Uterus (tissue), 4 donors: ENCODE results near the gene ACKR3. TPM values are rescaled to one million over a fixed set of nuclear protein-coding genes. Genes with fewer than 3 reads are reported as not detected.

ENCODE experiments used
- DNase-seq, 2 donors: peaks; one replicate each; pipeline ENCODE4 v3.0.0-alpha.2; 2019 to 2020
- H3K27ac ChIP-seq, 2 donors: fragments of 200-600 bp; sonication (generic); 1 replicate in 1 of 2; 2 replicates in 1 of 2; pipeline ENCODE4 v1.5.1; 2016 to 2018
- H3K27me3 ChIP-seq, 2 donors: fragments of 200-600 bp; sonication (generic); one replicate each; pipeline ENCODE4 v1.5.1; 2018 to 2019; ENCODE audit warnings: control low read depth in 1 of 2
- H3K36me3 ChIP-seq, 2 donors: fragments of 200-600 bp; sonication (generic); one replicate each; pipeline ENCODE4 v1.5.1; 2019; ENCODE audit warnings: control low read depth in 1 of 2
- H3K4me1 ChIP-seq, 2 donors: fragments of 200-600 bp; sonication (generic); one replicate each; pipeline ENCODE4 v1.5.1; 2018 to 2019; ENCODE audit warnings: control low read depth in 1 of 2
- H3K4me3 ChIP-seq, 2 donors: fragments of 200-600 bp; sonication (generic); 1 replicate in 1 of 2; 2 replicates in 1 of 2; pipeline ENCODE4 v1.5.1; 2018 to 2019; ENCODE audit warnings: mild to moderate bottlenecking in 1 of 2
- H3K9me3 ChIP-seq, 2 donors: fragments of 200-600 bp; sonication (generic); one replicate each; pipeline ENCODE4 v1.5.1; 2019; ENCODE audit warnings: control low read depth in 1 of 2
- CTCF ChIP-seq, 4 experiments: fragments of 200-600 bp in 2 of 4; fragments of 450-650 bp in 2 of 4; sonication (generic) in 2 of 4; IDR thresholded peaks; one replicate each; pipeline ENCODE4 v1.5.1; 2016 to 2019; ENCODE audit warnings: antibody characterized with exemption in 4 of 4, mild to moderate bottlenecking in 2 of 4, moderate library complexity in 1 of 4
- POLR2A ChIP-seq, 2 donors: fragments of 450-650 bp; IDR thresholded peaks; one replicate each; pipeline ENCODE4 v1.6.1; 2016; ENCODE audit warnings: antibody characterized with exemption in 2 of 2, mild to moderate bottlenecking in 1 of 2, moderate library complexity in 1 of 2
- intact Hi-C: fragments of 100-400 bp; cut with DNase I; formaldehyde crosslinking; loops from one replicate; pipeline ENCODE4 v1.15.1; 2023; ENCODE audit warnings: low total_unique reads
- total RNA-seq, 4 donors: library from RNA; depleted of rRNA in 3 of 4; stranded (reverse); fragments of >200 nt in 3 of 4; gene quantifications; one replicate each; pipeline versions ENCODE4 v1.1.0 to v1.2.4, GENCODE V29; 2014 to 2023
- donor health status: DM: yes; HTN: yes; CAD: no.

Gene ACKR3
- total RNA-seq, 4 donors from 2014 or later: 11.8 to 61.5 (median 26.2) TPM

DNA sequence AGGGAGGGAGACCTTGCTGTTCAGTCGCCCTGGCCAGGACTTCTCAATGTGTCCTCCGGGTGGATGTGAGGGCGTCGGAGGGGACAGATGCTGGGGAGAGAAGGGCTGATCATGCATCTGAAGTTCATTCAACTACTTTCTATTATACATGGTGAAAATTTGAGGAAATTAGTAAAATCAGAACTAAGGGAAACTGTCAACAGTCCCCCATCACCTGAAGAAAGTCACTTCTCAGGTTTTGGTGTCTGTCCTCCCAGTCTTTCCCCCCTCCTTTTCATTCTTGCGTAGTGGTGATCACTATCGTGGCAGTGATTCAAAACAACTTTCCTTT lies 17.4 kb upstream of the ACKR3 start:
- intact Hi-C loops: no loop called here
- Histone ChIP-seq H3K27me3 (no peaks in the 10 kb centered on the region), H3K4me3 (no peak overlapping the region), H3K36me3 (no peaks in the 10 kb centered on the region), H3K4me1 (no peaks in the 10 kb centered on the region), H3K9me3 (peaks cover 0 to 3% of the 10 kb centered on the region in 2 donors), H3K27ac (no peak overlapping the region)
- TF ChIP-seq POLR2A (IDR thresholded peaks at IDR 0.05) (no peak), CTCF (IDR thresholded peaks at IDR 0.05) (no peak)
- DNase-seq: no peak

DNA sequence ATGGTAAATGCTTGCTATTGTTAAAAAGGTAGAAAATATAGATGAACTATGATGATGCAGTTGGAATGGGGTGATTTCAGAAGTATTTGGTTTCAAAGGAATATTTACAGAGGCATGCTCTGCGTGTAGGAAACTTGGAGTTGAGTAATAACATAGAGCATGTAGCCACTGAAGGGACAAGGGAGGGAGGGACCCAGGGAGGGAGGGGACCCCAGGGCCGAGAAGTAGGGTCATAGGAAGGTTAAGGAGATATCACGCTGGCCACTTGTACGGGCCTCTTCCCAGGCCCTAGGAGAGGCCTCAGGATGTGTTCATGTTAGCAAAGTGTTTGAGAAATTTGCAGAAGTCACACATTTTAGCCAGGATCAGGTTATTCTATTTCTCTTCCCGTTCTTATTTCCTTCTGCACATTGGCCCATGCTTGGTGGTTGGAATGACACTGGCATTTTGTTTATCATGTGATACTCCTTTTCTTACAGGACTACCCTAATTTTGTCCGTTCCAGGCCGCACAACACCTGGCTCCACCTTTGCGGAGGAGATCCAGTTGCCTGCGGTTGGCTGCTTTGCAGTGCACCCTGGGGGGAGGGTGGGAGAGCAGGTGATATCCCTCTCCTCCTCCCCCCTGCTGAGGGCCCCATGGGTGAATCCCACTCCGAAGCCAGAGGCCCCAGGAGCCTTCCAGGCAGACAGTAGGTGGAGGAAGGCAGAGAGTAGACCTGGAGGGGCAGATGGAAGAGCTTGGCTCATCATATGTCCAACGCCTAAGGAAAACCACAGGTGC lies 16.9 kb upstream of the ACKR3 start:
- TF ChIP-seq POLR2A (IDR thresholded peaks at IDR 0.05) (no peak), CTCF (IDR thresholded peaks at IDR 0.05) (no peak)
- no peaks in the 10 kb centered on the region for H3K36me3 ChIP-seq
- no peak overlapping the region for H3K4me3 ChIP-seq
- H3K9me3 ChIP-seq: peaks cover 0 to 3% of the 10 kb centered on the region in 2 donors
- no peaks in the 10 kb centered on the region for H3K4me1 ChIP-seq
- intact Hi-C loops: no loop called here
- no peak for DNase-seq
- H3K27me3 ChIP-seq: no peaks in the 10 kb centered on the region
- no peak overlapping the region for H3K27ac ChIP-seq

- Histone ChIP-seq H3K4me1 (no peaks in the 10 kb centered on the region), H3K9me3 (peaks cover 0 to 3% of the 10 kb centered on the region in 2 donors), H3K4me3 (no peak overlapping the region), H3K27ac (no peak overlapping the region), H3K27me3 (no peaks in the 10 kb centered on the region), H3K36me3 (no peaks in the 10 kb centered on the region)
- intact Hi-C loops: no loop called here
- TF ChIP-seq CTCF (IDR thresholded peaks at IDR 0.05) (no peak), POLR2A (IDR thresholded peaks at IDR 0.05) (no peak)
- no peak for DNase-seq
Observed at GRCh38 chr2:236553522-236553921, 16.1 kb upstream of the ACKR3 start.

- Histone ChIP-seq H3K27ac (no peak overlapping the region), H3K9me3 (peaks cover 0 to 3% of the 10 kb centered on the region in 2 donors), H3K4me1 (no peaks in the 10 kb centered on the region), H3K36me3 (no peaks in the 10 kb centered on the region), H3K4me3 (no peak overlapping the region), H3K27me3 (no peaks in the 10 kb centered on the region)
- intact Hi-C loops: no loop called here
- DNase-seq: no peak
- TF ChIP-seq POLR2A (IDR thresholded peaks at IDR 0.05): no peak
- TF ChIP-seq CTCF (IDR thresholded peaks at IDR 0.05): no peak
Observed at GRCh38 chr2:236554629-236555282, 14.9 kb upstream of the ACKR3 start.

DNA sequence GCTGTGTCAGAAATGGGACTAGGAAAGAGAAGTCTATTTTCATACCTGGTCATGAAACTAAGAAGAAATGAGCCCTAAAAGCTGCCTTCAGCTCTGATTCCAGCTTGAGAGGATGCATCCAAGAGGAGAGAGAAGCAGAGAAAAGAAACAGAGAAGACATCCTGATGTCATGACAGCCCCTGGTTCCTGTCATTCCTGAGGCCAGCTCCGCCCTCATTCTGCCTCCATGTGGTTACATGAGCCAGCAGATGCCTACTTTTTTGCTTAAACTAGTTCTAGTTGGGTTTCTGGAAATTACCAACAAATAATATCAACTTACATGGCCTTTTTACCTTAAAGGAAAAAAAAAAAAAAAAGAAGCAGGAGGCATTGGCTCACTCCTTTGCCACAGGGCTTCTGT lies 14.1 kb upstream of the ACKR3 start:
- TF ChIP-seq POLR2A (IDR thresholded peaks at IDR 0.05) (no peak), CTCF (IDR thresholded peaks at IDR 0.05) (no peak)
- no peak overlapping the region for H3K4me3 ChIP-seq
- intact Hi-C loops: no loop called here

More for the DNA sequence above, 14.1 kb upstream of the ACKR3 start:
- Histone ChIP-seq H3K36me3 (no peaks in the 10 kb centered on the region), H3K4me1 (no peaks in the 10 kb centered on the region), H3K27ac (no peak overlapping the region), H3K27me3 (no peaks in the 10 kb centered on the region), H3K9me3 (peaks cover 0 to 3% of the 10 kb centered on the region in 2 donors)
- no peak for DNase-seq
